ENCODE measurements around the gene KCND2. TPM values are rescaled to one million over a fixed set of nuclear protein-coding genes. Genes with fewer than 3 reads are reported as not detected.

Gene KCND2
- total RNA-seq, 2 donors from 2014 or later = 0.11 to 0.12 TPM

GRCh38 chr7:120241973-120242372, 31.0 kb upstream of the KCND2 start:
- H3K9me3 ChIP-seq = no peaks in the 10 kb centered on the region
- H3K27ac ChIP-seq = no peak overlapping the region
- H3K36me3 ChIP-seq = no peaks in the 10 kb centered on the region
- H3K4me1 ChIP-seq = no peaks in the 10 kb centered on the region
- DNase-seq (ENCODE audit: low spot score) = no peak
- no peak overlapping the region for H3K4me3 ChIP-seq
- no peaks in the 10 kb centered on the region for H3K27me3 ChIP-seq
- no peak for TF ChIP-seq CTCF (IDR thresholded peaks at IDR 0.05)

DNA sequence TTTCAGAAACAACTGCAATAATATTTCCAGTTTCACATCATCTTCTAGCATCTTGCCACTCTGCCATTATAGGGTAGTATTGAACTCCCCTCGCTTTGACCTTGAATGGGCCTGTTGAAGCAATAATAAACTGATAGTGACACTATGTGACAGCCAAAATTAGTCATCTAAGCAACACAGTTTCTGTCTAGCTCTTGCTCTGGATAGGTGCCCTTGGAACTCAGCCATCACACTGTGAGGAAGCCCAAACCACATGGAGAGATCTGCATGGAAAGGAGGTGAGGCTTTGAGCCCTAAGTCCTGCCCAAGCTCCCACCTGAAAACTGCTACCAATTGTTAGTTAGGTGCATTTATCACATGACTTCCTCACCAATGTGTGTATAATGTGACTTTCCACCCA, 18.1 kb upstream of the KCND2 start:
- no peak for DNase-seq (ENCODE audit: low spot score)
- Histone ChIP-seq H3K4me1 (no peaks in the 10 kb centered on the region), H3K36me3 (no peaks in the 10 kb centered on the region), H3K27me3 (no peaks in the 10 kb centered on the region), H3K27ac (no peak overlapping the region), H3K4me3 (no peak overlapping the region), H3K9me3 (no peaks in the 10 kb centered on the region)
- no peak for TF ChIP-seq CTCF (IDR thresholded peaks at IDR 0.05)

- H3K4me3 ChIP-seq = no peak overlapping the region
- H3K27ac ChIP-seq = no peak overlapping the region
- no peak for TF ChIP-seq CTCF (IDR thresholded peaks at IDR 0.05)
- no peaks in the 10 kb centered on the region for H3K9me3 ChIP-seq
- DNase-seq (ENCODE audit: low spot score) = no peak
- H3K27me3 ChIP-seq = no peaks in the 10 kb centered on the region
- no peaks in the 10 kb centered on the region for H3K4me1 ChIP-seq
- no peaks in the 10 kb centered on the region for H3K36me3 ChIP-seq
These were observed 16.5 kb upstream of the KCND2 start for GRCh38 chr7:120256344-120257070.

DNA sequence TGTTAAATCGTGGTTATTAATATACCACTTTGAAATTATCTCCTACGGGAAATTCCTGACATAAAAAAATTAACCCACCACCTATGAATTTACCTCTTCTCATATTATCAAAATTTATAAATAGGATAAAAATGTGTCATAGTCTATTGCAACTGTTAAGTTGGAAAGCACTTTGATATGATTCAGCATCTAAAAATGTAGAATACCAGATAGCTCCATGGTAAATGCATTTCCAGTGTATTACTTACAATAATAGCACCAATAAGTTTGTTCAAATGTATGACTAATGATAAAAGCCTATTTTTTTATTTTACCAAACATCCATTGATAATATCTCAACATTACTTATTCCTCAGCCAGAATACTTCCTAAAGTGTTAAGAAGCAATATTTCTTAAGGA, 13.6 kb upstream of the KCND2 start:
- no peaks in the 10 kb centered on the region for H3K36me3 ChIP-seq
- no peak for TF ChIP-seq CTCF (IDR thresholded peaks at IDR 0.05)
- no peaks in the 10 kb centered on the region for H3K9me3 ChIP-seq
- DNase-seq (ENCODE audit: low spot score) = no peak
- no peaks in the 10 kb centered on the region for H3K4me1 ChIP-seq
- H3K27ac ChIP-seq = no peak overlapping the region
- no peak overlapping the region for H3K4me3 ChIP-seq
- no peaks in the 10 kb centered on the region for H3K27me3 ChIP-seq

DNA sequence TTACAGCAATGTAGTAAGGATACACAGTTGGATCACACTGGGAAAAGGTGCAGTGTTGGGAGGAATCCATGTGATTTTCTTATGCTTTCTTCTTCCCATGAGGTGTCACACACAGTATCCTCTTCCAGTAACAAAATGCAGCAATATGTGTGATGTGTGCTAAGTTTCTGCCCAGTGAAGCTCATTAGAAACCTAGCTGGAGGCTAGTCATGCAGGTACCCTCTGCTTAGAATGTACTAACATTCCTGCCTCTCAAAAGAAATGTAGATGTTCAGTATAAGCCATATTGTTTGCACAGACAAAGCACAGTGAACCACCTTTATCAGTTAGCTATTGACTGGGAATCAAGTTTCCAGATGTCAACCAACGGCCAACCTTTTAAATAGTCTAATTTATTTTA, 12.9 kb upstream of the KCND2 start:
- no peak for TF ChIP-seq CTCF (IDR thresholded peaks at IDR 0.05)
- no peak for DNase-seq (ENCODE audit: low spot score)
- no peaks in the 10 kb centered on the region for H3K27me3 ChIP-seq
- no peaks in the 10 kb centered on the region for H3K36me3 ChIP-seq
- no peak overlapping the region for H3K27ac ChIP-seq
- H3K9me3 ChIP-seq = no peaks in the 10 kb centered on the region
- no peaks in the 10 kb centered on the region for H3K4me1 ChIP-seq
- H3K4me3 ChIP-seq = no peak overlapping the region

- Histone ChIP-seq H3K27me3 (no peaks in the 10 kb centered on the region), H3K9me3 (no peaks in the 10 kb centered on the region), H3K27ac (no peak overlapping the region), H3K4me3 (peak overlapping the region; percentile 16 to 46), H3K36me3 (no peaks in the 10 kb centered on the region), H3K4me1 (peaks cover 0 to 10% of the 10 kb centered on the region in 2 donors)
- DNase-seq (ENCODE audit: low spot score) = no peak
- peak; percentile 25 to 66 for TF ChIP-seq CTCF (IDR thresholded peaks at IDR 0.05)
These were observed 714 bp upstream of the KCND2 start for GRCh38 chr7:120272261-120272660.

Measured in right atrium auricular region (tissue), 2 donors.